Measurements from ENCODE around the gene ADAMTS17.

GRCh38 chr15:99928429-99928981 is 413.3 kb downstream of the ADAMTS17 start:
- TF ChIP-seq CTCF (conservative IDR thresholded peaks at IDR 0.05; ENCODE audit: low read length) (no peak), EZH2phosphoT487 (IDR thresholded peaks at IDR 0.05; ENCODE audit: borderline replicate concordance) (no peak)
